Activated CD4-positive, alpha-beta T cell treated with anti-CD3 and anti-CD28 coated beads, Interleukin-2, amount 50 U/mL, for 16 hours (primary cell): ENCODE results near the gene FBXW11.
A peak's percentile ranks its signal among the peaks of the same experiment; 100 is the strongest.
"Not testable (repeated sequence)": the region's sequence is repeated elsewhere in the genome, so short reads cannot be mapped to it uniquely, and the experiment has no call there.

Experiments
- DNase-seq: peaks from one replicate; pipeline ENCODE4 v3.0.0-alpha.2; 2020

FBXW11 gene

GRCh38 chr5:171951218-171951617 lies 55.2 kb downstream of the FBXW11 start:
- no peak for DNase-seq

- no peak for DNase-seq
These were observed 60.2 kb downstream of the FBXW11 start for GRCh38 chr5:171946000-171946781.

- DNase-seq: no peak
These were observed 61.0 kb downstream of the FBXW11 start for GRCh38 chr5:171945476-171945875.

DNA sequence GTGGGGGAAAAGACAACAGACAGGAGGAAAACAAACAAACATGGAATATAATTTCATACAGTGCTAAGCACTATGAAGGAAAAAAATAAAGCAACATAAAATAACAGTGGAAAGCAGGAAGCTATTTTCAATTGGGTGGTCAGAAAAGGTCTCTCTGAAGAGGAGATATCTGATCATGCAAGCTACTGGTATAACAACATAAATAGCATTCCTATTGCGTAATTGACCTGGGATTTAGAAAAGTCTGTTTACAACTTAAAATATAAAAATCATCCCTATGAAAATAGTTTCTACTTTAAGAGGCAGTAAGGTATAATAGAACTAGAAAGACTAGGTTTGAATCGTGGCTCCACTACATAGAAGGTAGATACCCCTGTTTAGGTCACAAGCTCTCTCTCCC lies 61.4 kb downstream of the FBXW11 start:
- no peak for DNase-seq

DNA sequence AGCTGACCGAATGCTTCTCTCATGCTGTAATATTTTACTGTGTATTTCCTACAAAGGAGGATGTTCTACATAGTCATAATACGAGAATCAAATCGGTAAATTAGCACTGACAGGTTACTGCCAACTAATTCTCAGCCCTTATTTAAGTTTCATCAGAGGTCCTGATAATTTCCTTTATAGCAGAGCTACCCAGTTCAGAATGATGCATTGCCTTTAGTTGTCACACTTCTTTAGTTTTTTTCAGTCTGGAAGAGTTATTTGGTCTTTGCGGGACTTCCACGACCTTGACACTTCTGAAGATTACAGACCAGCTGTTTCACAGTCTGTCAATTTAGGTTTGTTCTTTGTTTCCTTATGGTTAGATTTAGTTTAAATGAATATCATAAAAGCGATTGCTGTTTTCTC lies 64.3 kb downstream of the FBXW11 start:
- DNase-seq: not testable (repeated sequence)

DNA sequence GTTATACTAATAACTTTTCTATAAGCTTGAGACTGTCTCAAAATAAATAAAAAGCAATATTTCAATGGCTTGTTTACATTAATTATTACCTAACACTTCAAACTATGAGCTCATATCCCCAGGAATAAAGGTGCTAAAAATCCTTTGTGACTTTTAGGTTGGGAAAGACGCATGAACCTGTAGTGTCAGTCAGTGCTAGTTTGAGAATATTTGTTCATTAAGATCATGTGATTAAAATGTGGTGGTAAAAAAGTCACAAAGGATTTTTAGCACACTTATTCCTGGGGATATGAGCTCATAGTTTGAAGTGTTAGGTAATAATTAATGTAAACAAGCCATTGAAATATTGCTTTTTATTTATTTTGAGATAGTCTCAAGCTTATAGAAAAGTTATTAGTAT lies 64.8 kb downstream of the FBXW11 start:
- DNase-seq: not testable (repeated sequence)

DNA sequence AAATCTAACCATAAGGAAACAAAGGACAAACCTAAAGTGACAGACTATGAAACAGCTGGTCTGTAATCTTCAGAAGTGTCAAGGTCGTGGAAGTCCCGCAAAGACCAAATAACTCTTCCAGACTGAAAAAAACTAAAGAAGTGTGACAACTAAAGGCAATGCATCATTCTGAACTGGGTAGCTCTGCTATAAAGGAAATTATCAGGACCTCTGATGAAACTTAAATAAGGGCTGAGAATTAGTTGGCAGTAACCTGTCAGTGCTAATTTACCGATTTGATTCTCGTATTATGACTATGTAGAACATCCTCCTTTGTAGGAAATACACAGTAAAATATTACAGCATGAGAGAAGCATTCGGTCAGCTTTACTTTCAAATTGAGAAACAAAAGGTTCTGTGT lies 65.2 kb downstream of the FBXW11 start:
- DNase-seq: not testable (repeated sequence)

DNA sequence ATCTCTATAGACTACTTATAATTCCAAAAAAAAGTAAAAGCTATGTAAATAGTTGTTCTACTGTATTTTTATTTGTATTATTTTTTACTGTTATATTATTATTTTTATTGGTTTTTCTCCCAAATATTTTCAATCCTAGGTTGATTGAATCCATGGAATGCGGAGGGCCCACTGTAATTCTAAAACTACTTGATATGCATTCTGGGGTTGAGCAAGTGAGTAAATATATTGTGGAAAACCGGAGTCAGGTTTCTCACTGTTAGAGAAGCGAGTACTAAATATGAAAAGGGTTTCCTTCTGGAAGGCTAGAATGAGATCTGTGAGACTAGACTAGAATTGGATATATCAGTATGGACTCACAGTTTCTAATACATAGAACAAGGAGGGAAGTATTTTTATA lies 66.5 kb downstream of the FBXW11 start:
- no peak for DNase-seq

DNA sequence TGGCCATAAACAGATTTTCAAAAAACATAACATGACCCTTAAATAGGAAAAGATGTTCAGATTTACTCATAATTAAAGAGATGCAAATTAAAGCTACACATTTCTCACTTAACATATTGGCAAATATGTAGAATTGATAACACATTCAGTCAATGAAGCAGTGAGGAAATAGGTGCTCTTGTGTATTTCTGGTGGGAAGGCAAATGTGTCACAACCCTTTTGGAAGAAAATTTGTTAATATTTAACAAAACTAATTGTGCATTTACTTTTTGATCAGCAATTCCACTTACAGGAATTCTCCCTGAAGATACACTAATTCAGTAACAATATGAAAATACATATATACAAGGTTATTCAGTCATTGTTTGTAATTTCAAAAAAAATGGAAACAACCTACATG lies 68.1 kb downstream of the FBXW11 start:
- no peak for DNase-seq

DNA sequence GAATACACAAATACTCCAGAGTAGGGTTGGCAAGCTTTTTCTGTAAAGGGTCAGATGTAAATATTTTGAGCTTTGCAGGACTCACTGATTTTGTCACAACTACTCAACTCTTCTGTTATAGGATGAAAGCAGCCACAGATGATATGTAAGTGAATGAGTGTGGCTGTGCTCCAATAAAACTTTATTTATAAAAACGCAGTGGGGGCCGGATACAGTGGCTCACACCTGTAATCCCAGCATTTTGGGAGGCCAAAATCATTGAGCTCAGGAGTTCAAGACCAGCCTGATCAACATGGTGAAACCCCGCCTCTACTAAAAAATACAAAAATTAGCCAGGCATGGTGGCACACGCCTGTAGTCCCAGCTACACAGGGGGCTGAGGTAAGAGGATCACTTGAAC lies 69.1 kb downstream of the FBXW11 start:
- no peak for DNase-seq

DNA sequence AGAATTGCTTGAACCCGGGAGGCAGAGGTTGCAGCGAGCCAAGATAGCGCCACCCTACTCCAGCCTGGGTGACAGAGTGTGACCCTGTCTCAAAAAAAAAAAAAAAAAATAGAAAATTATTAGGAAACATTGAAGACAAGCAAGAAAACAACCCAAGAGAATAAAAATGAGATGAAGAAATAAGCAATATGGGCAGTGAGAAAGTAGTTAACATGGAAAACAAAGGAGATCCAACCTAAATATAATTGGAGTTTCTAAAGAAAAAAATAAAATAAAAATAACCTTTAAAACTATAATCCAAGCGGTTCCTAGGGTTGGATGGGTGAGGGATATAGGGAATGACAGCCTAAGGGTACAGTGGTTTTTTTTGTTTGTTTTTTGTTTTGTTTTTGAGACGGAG lies 71.9 kb downstream of the FBXW11 start:
- DNase-seq: no peak

- no peak for DNase-seq
These were observed 75.3 kb downstream of the FBXW11 start for GRCh38 chr5:171931163-171931562.

- no peak for DNase-seq
These were observed 79.0 kb downstream of the FBXW11 start for GRCh38 chr5:171927345-171927941.

GRCh38 chr5:171926311-171926710 lies 80.1 kb downstream of the FBXW11 start:
- DNase-seq: no peak

DNA sequence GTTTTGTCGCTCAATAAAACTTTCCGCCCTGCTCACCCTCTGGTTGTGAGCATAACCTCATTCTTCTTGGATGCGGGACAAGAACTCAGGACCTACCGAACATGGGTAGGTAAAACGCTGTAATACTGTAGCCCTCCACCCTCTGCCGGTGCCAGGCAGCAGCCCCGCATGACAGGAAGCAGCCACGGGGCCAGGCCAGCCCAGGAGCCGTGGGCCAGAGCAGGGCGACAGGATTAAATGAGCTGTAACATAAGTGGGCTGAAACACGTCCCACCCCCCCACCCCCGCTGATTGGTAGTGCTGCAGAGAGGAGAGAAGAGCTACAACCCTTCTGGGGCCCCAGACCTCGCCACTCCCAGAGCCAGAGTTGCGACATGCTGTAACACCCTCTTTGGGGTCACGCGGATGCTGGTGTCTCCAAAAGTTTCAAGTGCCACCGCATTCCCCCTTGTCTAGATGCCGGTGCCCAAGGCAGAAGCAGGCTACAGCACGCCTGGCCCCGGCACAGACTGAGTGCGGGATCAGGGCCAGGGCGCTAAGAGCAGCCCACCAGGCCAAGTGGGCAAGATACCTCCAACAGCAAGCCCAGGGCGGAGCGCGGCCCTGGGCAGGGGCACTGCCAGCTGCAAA lies 81.8 kb downstream of the FBXW11 start:
- DNase-seq: no peak

DNA sequence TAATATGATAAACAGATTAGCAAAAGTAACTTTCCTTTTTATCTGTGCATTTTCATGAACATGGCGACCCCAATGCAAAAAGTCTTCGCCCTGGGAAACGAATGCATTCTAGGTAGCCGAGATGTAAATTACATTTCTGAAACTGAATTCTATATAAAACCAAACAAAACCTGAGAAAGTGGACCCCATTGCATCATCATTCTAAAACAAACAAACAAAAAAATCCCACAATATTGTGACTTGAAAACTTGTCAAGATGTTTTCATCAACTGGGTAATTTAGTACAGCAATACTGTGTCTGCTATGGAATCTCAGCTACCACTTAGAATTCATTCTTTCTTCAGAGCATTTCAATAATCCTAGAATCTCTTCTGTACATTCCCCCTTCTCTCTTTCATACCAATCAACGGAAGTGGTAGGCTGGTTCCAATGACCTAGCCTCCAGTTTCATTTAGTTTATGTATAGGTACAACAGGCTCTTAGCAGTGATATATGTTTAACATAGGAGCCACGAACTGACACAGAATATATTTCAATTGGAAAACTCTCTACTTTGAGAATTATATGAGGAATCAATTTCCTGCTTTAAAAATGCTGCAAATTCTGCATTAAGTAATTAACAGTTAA lies 85.6 kb downstream of the FBXW11 start:
- no peak for DNase-seq

DNA sequence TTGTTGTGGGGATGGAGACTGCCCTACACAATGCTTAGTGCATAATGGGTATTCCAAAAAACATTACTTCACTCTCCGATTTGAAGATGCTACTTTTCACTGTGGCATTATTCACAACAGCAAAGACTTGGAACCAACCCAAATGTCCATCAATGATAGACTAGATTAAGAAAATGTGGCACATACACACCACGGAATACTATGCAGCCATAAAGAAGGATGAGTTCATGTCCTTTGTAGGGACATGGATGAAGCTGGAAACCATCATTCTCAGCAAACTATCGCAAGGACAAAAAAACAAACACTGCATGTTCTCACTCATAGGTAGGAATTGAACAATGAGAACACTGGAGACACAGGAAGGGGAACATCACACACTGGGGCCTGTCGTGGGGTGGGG lies 90.7 kb downstream of the FBXW11 start:
- not testable (repeated sequence) for DNase-seq

DNA sequence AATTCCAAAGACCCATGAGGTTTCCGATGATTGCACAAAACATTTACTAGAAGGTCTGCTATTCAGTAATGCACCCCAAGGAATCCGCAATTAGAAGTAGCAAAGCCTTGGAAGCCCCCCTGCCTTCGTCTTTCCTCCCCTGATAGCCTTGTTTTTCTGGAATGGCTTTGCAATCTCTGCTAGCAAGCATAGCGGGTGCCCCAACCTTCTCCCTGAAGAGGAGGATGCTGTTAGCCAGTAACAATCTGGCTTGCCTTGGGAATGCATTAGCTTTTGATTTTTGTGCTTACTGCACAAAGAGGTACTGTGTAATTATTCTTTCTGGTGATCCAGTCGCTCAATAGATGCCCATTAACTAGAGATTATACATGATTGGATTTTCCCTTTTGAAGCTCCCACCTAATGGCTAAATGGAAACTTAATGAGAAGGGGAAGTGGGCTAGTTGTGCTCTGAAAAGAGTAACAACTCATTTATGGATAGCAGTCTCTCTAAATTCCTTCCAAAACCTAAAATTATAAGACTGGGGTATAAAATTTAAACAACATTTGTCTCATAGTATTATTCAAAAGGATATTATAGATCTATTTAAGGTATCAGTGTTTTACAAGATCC lies 91.6 kb downstream of the FBXW11 start:
- no peak for DNase-seq

DNA sequence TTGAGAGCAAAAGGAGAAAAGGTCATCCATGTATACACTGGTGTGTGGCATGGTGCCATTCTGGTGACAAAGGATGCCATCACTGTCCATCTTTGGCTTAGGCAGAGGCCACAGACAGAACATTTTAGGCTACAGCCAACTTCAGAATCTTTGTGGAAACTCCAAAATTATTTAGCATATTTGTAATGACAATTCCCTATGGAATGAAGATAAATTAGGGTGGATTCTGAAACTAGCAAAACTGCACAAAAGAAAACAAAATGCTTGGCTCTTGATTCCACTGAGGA lies 92.5 kb downstream of the FBXW11 start:
- no peak for DNase-seq

DNA sequence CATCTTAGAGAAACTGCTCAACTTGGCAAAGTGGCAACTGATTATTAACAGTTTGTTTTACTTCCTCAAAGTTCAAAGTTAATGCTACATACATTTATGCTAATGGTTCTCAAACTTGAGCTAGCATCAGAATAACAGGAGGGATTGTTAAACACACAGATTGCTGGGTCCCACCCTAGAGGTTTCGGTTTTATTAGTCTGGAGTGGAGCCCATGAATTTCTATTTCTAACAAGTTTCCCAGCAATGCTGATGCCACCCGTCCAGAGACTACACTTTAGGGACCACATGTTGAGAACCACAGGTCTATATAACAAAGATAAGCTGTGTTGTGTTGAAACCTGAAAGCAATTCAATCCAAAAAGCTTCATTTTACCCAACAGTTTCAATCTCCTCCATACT lies 95.3 kb downstream of the FBXW11 start:
- DNase-seq: no peak

DNA sequence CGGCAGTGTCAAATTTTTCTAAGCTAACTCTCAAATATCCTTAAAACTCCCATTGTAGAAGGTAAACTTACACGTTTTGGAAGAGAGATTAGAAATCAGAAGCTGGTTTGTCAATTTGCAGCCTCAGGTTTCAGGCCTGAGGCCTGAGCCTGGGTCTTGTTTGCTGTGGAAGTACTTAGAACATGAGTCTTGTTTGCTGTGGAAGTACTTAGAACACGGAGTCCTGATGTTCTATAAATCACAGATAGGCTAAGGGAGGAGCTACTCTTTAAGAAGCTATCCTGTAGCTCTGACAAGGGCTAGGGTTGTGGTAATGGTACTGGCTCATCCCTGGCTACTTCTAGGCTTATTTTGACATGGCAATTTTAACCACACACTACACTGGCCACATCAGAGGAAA lies 97.8 kb downstream of the FBXW11 start:
- DNase-seq: no peak

DNA sequence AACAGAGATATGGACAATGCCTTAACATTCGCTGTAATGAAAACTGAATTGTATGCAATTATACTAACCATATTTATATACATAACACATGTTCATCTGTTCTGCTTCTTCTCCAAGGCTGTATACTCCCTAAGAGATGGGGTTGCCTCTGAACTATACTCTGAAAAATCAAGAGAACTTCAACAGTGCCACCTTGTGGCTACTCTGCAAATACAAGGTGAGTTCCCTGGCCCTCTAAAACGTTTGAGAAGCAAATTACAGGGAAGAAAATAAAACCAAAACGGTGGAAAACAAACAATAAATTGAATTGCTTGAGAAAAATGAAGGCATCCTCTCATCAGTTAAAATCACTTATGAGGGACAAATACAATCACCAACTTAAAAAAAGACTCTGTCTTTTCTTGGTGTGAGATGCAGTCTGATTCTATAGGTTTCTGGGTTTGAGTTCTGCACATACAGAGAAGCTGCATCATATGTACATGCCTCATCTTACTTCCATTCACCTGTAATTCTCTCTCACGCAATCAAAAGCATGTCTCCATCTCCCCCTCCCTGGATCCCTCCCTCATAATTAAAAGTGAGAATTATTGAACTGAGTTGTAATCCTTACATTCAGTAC lies 98.6 kb downstream of the FBXW11 start:
- DNase-seq: peak; percentile 72
